Lower lobe of right lung (tissue), 2 donors: Measurements from ENCODE around the gene MAZ. TPM values are rescaled to one million over a fixed set of nuclear protein-coding genes. Genes with fewer than 3 reads are reported as not detected.
A peak's percentile ranks its signal among the peaks of the same experiment; 100 is the strongest.

ENCODE experiments used
- ATAC-seq, 2 donors: fragments of 200-7000 bp; cut with Tn5 transposase; one replicate each; pipeline ENCODE4 v1.9.1; 2020 to 2022; ENCODE audit warnings: mild to moderate bottlenecking in 2 of 2, moderate library complexity in 2 of 2
- DNase-seq: peaks from one replicate; pipeline ENCODE4 v3.0.0-alpha.2; 2020
- H3K27ac ChIP-seq: fragments of 200-600 bp; one replicate; pipeline ENCODE4 v1.8.0; 2022
- H3K27me3 ChIP-seq: fragments of 200-600 bp; one replicate; pipeline ENCODE4 v1.8.0; 2022; ENCODE audit warnings: low read depth
- H3K36me3 ChIP-seq: fragments of 200-600 bp; one replicate; pipeline ENCODE4 v1.8.0; 2022; ENCODE audit warnings: mild to moderate bottlenecking
- H3K4me1 ChIP-seq: fragments of 200-600 bp; one replicate; pipeline ENCODE4 v1.8.0; 2022
- H3K4me3 ChIP-seq: fragments of 200-600 bp; one replicate; pipeline ENCODE4 v1.8.0; 2022; ENCODE audit warnings: mild to moderate bottlenecking
- H3K9me3 ChIP-seq: fragments of 200-600 bp; one replicate; pipeline ENCODE4 v1.8.0; 2022
- intact Hi-C: fragments of 100-400 bp; cut with DNase I; formaldehyde crosslinking; loops from one replicate; pipeline ENCODE4 v1.11.0; 2022
- total RNA-seq: library from RNA; stranded (reverse); fragmentation: NEBNext Ultra II Directional; extraction: Animal tissue kit (Norgen Biotek cat#: 25700); gene quantifications from one replicate; pipeline ENCODE4 v1.2.1, GENCODE V29; 2021
- TF ChIP-seq, protein P1 (sequence below): fragments of 200-600 bp; IDR thresholded peaks from one replicate; pipeline ENCODE4 v1.8.0; 2022; ENCODE audit warnings: antibody characterized with exemption, mild to moderate bottlenecking
- donor health status: DM: no; HTN: yes; CAD: no; lungs with severe emphysema.

The MAZ gene
- total RNA-seq, 1 donor from 2014 or later: 169 TPM

DNA sequence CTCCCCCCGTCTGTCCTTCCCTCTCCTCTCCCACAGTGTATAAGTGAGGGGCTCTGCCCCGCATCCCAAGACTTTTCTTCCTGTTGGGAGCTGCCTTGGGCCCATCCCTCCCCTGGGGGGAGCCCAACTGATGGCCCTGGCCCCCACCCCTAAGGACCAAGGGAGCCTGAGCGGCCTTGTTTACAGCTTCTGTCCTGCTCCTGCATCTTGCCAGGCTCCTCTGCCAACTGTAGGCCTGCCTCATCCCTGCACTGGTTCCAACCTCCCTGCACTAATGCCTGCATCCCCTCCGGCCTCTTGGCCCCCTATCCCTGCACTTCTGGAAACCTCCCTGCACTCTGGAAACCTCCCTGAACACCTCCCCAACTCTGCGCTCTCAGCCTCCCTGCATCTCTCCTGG lies 8.3 kb downstream of the MAZ start:
- no peaks in the 10 kb centered on the region for H3K27me3 ChIP-seq
- H3K4me1 ChIP-seq: peaks cover 68% of the 10 kb centered on the region
- H3K4me3 ChIP-seq: peak overlapping the region; percentile 78
- no peak for DNase-seq
- no peak overlapping the region for H3K27ac ChIP-seq
- intact Hi-C loops: no loop called here
- H3K9me3 ChIP-seq: no peaks in the 10 kb centered on the region
- ATAC-seq: no peak
- TF ChIP-seq, protein P1, sequence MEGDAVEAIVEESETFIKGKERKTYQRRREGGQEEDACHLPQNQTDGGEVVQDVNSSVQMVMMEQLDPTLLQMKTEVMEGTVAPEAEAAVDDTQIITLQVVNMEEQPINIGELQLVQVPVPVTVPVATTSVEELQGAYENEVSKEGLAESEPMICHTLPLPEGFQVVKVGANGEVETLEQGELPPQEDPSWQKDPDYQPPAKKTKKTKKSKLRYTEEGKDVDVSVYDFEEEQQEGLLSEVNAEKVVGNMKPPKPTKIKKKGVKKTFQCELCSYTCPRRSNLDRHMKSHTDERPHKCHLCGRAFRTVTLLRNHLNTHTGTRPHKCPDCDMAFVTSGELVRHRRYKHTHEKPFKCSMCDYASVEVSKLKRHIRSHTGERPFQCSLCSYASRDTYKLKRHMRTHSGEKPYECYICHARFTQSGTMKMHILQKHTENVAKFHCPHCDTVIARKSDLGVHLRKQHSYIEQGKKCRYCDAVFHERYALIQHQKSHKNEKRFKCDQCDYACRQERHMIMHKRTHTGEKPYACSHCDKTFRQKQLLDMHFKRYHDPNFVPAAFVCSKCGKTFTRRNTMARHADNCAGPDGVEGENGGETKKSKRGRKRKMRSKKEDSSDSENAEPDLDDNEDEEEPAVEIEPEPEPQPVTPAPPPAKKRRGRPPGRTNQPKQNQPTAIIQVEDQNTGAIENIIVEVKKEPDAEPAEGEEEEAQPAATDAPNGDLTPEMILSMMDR: no peak
- H3K36me3 ChIP-seq: peaks cover 31% of the 10 kb centered on the region

DNA sequence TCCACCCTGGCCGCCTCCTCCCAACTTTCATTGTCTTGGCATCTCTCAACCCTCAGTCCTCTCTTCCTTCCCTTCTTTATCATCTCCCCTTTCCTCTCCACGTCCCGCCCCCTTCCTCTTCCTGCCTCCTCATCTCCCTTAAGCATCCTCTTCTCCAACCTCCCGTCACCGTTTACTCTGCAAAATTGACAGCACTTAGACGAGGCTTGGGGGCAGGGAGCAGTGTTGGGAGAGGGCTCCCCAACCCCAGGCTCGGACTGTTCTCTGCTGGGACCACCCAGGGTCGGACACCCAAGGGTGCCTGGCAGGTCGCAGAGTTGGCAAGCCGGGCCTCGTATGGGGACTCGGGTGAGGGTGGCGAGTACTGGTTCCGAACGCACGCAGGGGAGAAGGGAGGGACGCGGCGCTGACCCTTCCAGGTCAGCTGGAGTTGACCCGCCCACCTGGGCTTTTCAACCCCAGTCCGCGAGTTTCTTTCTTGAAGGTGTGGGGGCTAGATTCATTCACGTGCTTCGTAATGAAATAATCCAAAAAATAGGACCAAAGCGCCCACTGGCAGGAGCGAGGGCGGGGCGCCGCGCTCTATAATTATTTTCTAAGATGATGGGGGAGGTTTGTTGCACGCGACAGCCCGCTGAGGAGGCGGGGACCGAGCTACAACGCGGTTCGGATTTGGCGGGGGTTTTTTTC lies 8.8 kb downstream of the MAZ start:
- peak overlapping the region; percentile 78 for H3K4me3 ChIP-seq
- H3K36me3 ChIP-seq: peaks cover 27% of the 10 kb centered on the region
- H3K4me1 ChIP-seq: peaks cover 68% of the 10 kb centered on the region

DNA sequence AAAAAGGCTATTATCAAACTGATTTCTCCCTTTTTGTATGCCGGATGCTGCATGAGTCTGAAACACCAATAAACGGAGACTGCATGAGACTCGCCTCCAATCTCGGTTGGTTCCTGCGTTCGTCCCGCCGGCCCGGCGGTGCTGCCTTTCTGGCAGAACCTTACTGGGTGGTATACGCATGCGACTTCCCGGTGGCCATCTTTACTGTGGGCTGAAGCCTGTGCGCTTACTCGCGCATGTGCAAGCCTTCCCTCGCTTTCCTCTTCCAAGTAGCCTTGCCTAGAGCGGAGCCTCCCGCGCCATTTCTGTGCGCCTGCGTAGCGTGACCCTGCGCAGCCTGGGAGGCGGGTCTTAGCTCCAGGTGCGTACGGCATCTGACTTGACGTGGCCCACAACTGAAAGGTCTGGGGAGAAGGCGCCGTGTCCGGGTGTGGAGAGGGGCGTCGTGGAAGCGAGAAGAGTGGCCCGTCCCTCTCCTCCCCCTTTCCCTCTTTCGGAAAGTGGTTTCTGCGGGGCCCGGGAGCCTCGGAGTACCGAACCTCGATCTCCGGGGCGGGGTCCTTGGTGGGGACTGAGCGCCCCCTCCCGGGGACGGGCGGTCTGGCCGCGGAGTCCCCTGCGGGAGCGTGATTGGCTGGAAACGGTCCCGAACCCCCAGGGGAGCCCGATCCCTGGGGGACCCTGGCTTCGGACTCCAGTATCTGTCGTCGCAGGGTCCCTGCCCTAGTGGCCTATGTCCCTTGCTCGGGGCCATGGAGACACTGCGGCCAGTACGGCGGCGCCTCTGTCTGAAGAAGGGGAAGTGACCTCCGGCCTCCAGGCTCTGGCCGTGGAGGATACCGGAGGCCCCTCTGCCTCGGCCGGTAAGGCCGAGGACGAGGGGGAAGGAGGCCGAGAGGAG lies 9.7 kb downstream of the MAZ start, which contains the start of gene PAGR1:
Gene PAGR1, plus strand, starts transcription at position 360 of the 901 bp plus-strand sequence. Its CDS starts 374 bp downstream, at position 734.
- Histone ChIP-seq H3K4me1 (peaks cover 61% of the 10 kb centered on the region), H3K27ac (peak within 1 kb of the TSS; percentile 82), H3K4me3 (peak within 1 kb of the TSS; percentile 78), H3K27me3 (no peaks in the 10 kb centered on the region), H3K36me3 (peaks cover 24% of the 10 kb centered on the region), H3K9me3 (no peaks in the 10 kb centered on the region)
- intact Hi-C loops: no loop called here
- TF ChIP-seq, protein P1: peak; percentile 89
- ATAC-seq (peak; percentile 85 to 90), DNase-seq (peak; percentile 99)

More for the DNA sequence above, 8.8 kb downstream of the MAZ start:
- DNase-seq (peak; percentile 61), ATAC-seq (no peak)
- H3K27me3 ChIP-seq: no peaks in the 10 kb centered on the region
- TF ChIP-seq, protein P1: no peak
- no peaks in the 10 kb centered on the region for H3K9me3 ChIP-seq
- H3K27ac ChIP-seq: peak overlapping the region; percentile 82
- intact Hi-C loops: no loop called here

DNA sequence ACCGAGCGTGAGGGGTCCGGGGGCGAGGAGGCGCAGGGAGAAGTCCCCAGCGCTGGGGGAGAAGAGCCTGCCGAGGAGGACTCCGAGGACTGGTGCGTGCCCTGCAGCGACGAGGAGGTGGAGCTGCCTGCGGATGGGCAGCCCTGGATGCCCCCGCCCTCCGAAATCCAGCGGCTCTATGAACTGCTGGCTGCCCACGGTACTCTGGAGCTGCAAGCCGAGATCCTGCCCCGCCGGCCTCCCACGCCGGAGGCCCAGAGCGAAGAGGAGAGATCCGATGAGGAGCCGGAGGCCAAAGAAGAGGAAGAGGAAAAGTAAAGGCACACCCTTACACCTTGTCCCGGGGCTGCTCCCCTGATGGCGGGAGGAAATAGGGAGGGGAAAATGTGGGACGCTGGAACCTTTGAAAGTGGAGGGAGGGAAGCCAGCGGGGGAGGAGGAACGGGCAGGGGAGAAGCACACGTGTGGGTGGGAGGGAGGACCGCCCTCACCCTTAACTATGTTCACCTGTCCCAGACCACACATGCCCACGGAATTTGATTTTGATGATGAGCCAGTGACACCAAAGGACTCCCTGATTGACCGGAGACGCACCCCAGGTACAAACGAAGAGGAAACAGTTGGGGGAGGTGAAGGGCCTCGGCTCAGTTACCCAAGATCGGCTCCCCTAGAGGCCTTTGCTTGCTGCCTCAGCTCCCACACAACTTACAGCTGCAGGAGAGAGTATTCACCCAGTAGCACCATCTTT lies 10.5 kb downstream of the MAZ start:
- Histone ChIP-seq H3K36me3 (peaks cover 24% of the 10 kb centered on the region), H3K4me1 (peaks cover 64% of the 10 kb centered on the region), H3K27me3 (no peaks in the 10 kb centered on the region), H3K9me3 (no peaks in the 10 kb centered on the region), H3K27ac (peak overlapping the region; percentile 82), H3K4me3 (peak overlapping the region; percentile 78)
- peak; percentile 80 for DNase-seq
- intact Hi-C loops: no loop called here
- TF ChIP-seq, protein P1: no peak
- peak; percentile 36 to 42 for ATAC-seq

DNA sequence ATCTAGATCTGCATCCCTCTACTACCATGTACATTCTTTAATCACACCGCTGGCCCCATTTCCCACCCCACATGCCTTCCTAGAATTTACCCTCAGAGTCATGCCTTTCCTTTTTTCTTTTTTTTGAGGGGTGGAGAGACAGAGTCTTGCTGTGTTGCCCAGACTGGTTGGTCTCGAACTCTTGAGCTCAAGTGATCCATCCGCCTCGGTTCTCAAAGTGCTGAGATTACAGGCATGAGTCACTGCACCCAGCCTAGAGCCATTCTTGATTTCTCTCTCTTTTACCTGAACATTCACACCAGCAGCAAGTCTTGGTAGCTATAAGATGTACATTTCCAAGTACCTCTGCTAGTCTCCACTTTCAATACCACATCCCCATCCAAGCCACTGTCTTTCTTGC lies 11.8 kb downstream of the MAZ start:
- H3K27me3 ChIP-seq: no peaks in the 10 kb centered on the region
- no peak overlapping the region for H3K27ac ChIP-seq
- H3K36me3 ChIP-seq: peaks cover 24% of the 10 kb centered on the region
- peak overlapping the region; percentile 78 for H3K4me3 ChIP-seq
- TF ChIP-seq, protein P1: no peak
- no peak for DNase-seq
- no peak for ATAC-seq
- H3K4me1 ChIP-seq: peaks cover 68% of the 10 kb centered on the region
- H3K9me3 ChIP-seq: no peaks in the 10 kb centered on the region
- intact Hi-C loops: no loop called here
